GM19240 (cell line): ENCODE results near the gene SYNDIG1.

Experiments used
- DNase-seq: peaks from one replicate; pipeline ENCODE4 v3.0.0; 2011; ENCODE audit warnings: low spot score; ENCODE audit not compliant: insufficient read length

SYNDIG1 gene

GRCh38 chr20:24583169-24583792, 113.9 kb downstream of the SYNDIG1 start:
- DNase-seq = no peak

- no peak for DNase-seq
These were observed 114.6 kb downstream of the SYNDIG1 start for GRCh38 chr20:24584078-24584477.

GRCh38 chr20:24584538-24585356, 115.3 kb downstream of the SYNDIG1 start:
- DNase-seq = no peak

- no peak for DNase-seq
These were observed 116.5 kb downstream of the SYNDIG1 start for GRCh38 chr20:24585796-24586522.

- no peak for DNase-seq
These were observed 117.1 kb downstream of the SYNDIG1 start for GRCh38 chr20:24586523-24586840.

GRCh38 chr20:24587384-24588046, 118.1 kb downstream of the SYNDIG1 start:
- DNase-seq = no peak

GRCh38 chr20:24588047-24588635, 118.7 kb downstream of the SYNDIG1 start:
- DNase-seq = no peak

GRCh38 chr20:24588725-24589340, 119.4 kb downstream of the SYNDIG1 start:
- DNase-seq = no peak

GRCh38 chr20:24589381-24589780, 120.0 kb downstream of the SYNDIG1 start:
- DNase-seq = no peak

GRCh38 chr20:24589815-24590177, 120.4 kb downstream of the SYNDIG1 start:
- DNase-seq = no peak

- no peak for DNase-seq
These were observed 121.0 kb downstream of the SYNDIG1 start for GRCh38 chr20:24590178-24590982.

- no peak for DNase-seq
These were observed 127.6 kb downstream of the SYNDIG1 start for GRCh38 chr20:24597051-24597450.

GRCh38 chr20:24598346-24598745, 128.9 kb downstream of the SYNDIG1 start:
- no peak for DNase-seq

GRCh38 chr20:24598996-24599395, 129.6 kb downstream of the SYNDIG1 start:
- DNase-seq = no peak

GRCh38 chr20:24600012-24600411, 130.6 kb downstream of the SYNDIG1 start:
- DNase-seq = no peak

GRCh38 chr20:24603454-24603853, 134.0 kb downstream of the SYNDIG1 start:
- DNase-seq = no peak

- DNase-seq = no peak
These were observed 135.7 kb downstream of the SYNDIG1 start for GRCh38 chr20:24604966-24605665.

GRCh38 chr20:24605937-24606455, 136.6 kb downstream of the SYNDIG1 start:
- DNase-seq = no peak

GRCh38 chr20:24607402-24607801, 138.0 kb downstream of the SYNDIG1 start:
- DNase-seq = no peak
